HepG2 (cell line): ENCODE data around the gene ENHO. TPM values are rescaled to one million over a fixed set of nuclear protein-coding genes. Genes with fewer than 3 reads are reported as not detected.
"Not testable (repeated sequence)": the region's sequence is repeated elsewhere in the genome, so short reads cannot be mapped to it uniquely, and the experiment has no call there.

Experiments used
- ATAC-seq: fragments of 200-7000 bp; cut with Tn5 transposase; 3 replicates; pipeline ENCODE4 v1.9.1; 2020; ENCODE audit warnings: mild to moderate bottlenecking, moderate library complexity
- BruUV-seq: library from RNA; stranded (reverse); fragments of 400-500 nt; replicated peaks from 2 replicates; lab custom pipeline; 2021; lab: Mats Ljungman, UMichigan
- CTCF ChIA-PET: fragments of 300-600 bp; formaldehyde crosslinking; extraction: SDS; loops from one replicate; lab custom pipeline; 2021; ENCODE audit warnings: low total read pairs, inconsistent platforms, low intra/inter-chr PET ratio; lab: Yijun Ruan, JAX
- POLR2A ChIA-PET: fragments of 350-600 bp; sonication (Branson Sonifier 250); formaldehyde crosslinking; loops from one replicate; lab custom pipeline; 2020; ENCODE audit warnings: antibody characterized with exemption, inconsistent platforms; lab: Yijun Ruan, JAX
- DNase-seq: peaks from one replicate; pipeline ENCODE4 v3.0.0-alpha.2; 2015; ENCODE audit warnings: low spot score
- FAIRE-seq: peaks from 3 replicates; lab custom pipeline; 2011; peaks lifted over from hg19 to GRCh38; lab: Jason Lieb, UNC
- H2AFZ ChIP-seq: one replicate; pipeline ENCODE4 v1.6.1; 2011; ENCODE audit warnings: low read length, inconsistent platforms
- H3K27ac ChIP-seq: fragments of 300-600 bp; 3 replicates; pipeline ENCODE4 v1.8.0; 2011; ENCODE audit warnings: mixed run types, mild to moderate bottlenecking, mixed read lengths, low read length, inconsistent platforms; ENCODE audit not compliant: insufficient read depth; ENCODE audit errors: extremely low read length
- H3K27me3 ChIP-seq, 2 experiments: fragments of 200-600 bp in 1 of 2; 2 replicates in 1 of 2; 3 replicates in 1 of 2; pipeline versions ENCODE4 v1.6.0 to v1.8.0; 2011; ENCODE audit warnings: low read length in 2 of 2, mild to moderate bottlenecking in 2 of 2, moderate library complexity in 2 of 2, inconsistent platforms in 1 of 2; ENCODE audit not compliant: insufficient read depth in 2 of 2, control insufficient read depth in 1 of 2
- H3K36me3 ChIP-seq, 2 experiments: fragments of 200-600 bp in 1 of 2; replicated peaks in 1 of 2; 2 replicates in 1 of 2; 3 replicates in 1 of 2; pipeline versions ENCODE4 v1.5.1 to v1.8.0; 2011; ENCODE audit warnings: low read length in 2 of 2, inconsistent platforms in 1 of 2; ENCODE audit not compliant: insufficient read depth in 2 of 2, control insufficient read depth in 1 of 2
- H3K4me1 ChIP-seq: 2 replicates; pipeline ENCODE4 v1.5.1; 2012; ENCODE audit warnings: low read length, inconsistent platforms; ENCODE audit not compliant: insufficient read depth
- H3K4me2 ChIP-seq: 2 replicates; pipeline ENCODE4 v1.6.0; 2011; ENCODE audit warnings: low read depth, low read length, inconsistent platforms
- H3K4me3 ChIP-seq, 3 experiments: fragments of 200-600 bp in 1 of 3; sonication (generic), shearing (Covaris generic) in 1 of 3; replicated peaks in 1 of 3; 2 replicates each; pipeline ENCODE4 v1.5.1; 2011 to 2016; ENCODE audit warnings: low read length in 3 of 3, inconsistent platforms in 2 of 3, low read depth in 2 of 3, mild to moderate bottlenecking in 2 of 3, control low read depth in 1 of 3, mixed read lengths in 1 of 3; ENCODE audit not compliant: insufficient read depth in 1 of 3
- H3K79me2 ChIP-seq: one replicate; pipeline ENCODE4 v1.6.1; 2011; ENCODE audit warnings: low read length, inconsistent platforms; ENCODE audit not compliant: insufficient read depth
- H3K9ac ChIP-seq: 2 replicates; pipeline ENCODE4 v1.6.0; 2011; ENCODE audit warnings: mild to moderate bottlenecking, low read depth, low read length, inconsistent platforms; ENCODE audit not compliant: insufficient read depth
- H3K9me3 ChIP-seq: 2 replicates; pipeline ENCODE4 v1.5.1; 2012; ENCODE audit warnings: mild to moderate bottlenecking, low read length
- H4K20me1 ChIP-seq: 2 replicates; pipeline ENCODE4 v1.6.0; 2011; ENCODE audit warnings: inconsistent platforms, mild to moderate bottlenecking, low read length, moderate library complexity; ENCODE audit not compliant: insufficient read depth
- CAMTA2 ChIP-seq: sonication (generic); formaldehyde crosslinking; IDR thresholded peaks from 2 replicates; pipeline ENCODE4 v1.4.0; 2020; ENCODE audit warnings: mild to moderate bottlenecking, missing genetic modification reagents, borderline replicate concordance
- CC2D1A ChIP-seq: sonication (generic); formaldehyde crosslinking; IDR thresholded peaks from 2 replicates; pipeline ENCODE4 v1.8.1; 2023; ENCODE audit warnings: mild to moderate bottlenecking, missing genetic modification reagents
- ETS1 ChIP-seq: sonication (generic); formaldehyde crosslinking; IDR thresholded peaks from 2 replicates; pipeline ENCODE4 v1.4.0; 2020; ENCODE audit warnings: missing genetic modification reagents
- JUND ChIP-seq: sonication (generic); formaldehyde crosslinking; IDR thresholded peaks from 2 replicates; pipeline ENCODE4 v1.8.0; 2022; ENCODE audit warnings: mild to moderate bottlenecking, missing genetic modification reagents
- MTF1 ChIP-seq: sonication (generic); formaldehyde crosslinking; IDR thresholded peaks from 2 replicates; pipeline ENCODE4 v1.5.0; 2020; ENCODE audit warnings: missing genetic modification reagents
- NFYC ChIP-seq: IDR thresholded peaks from 2 replicates; pipeline ENCODE4 v1.6.1; 2016; ENCODE audit warnings: missing genetic modification reagents, missing compliant biosample characterization
- ZIK1 ChIP-seq: sonication (generic); formaldehyde crosslinking; IDR thresholded peaks from 2 replicates; pipeline ENCODE4 v1.5.0; 2020; ENCODE audit warnings: mild to moderate bottlenecking, low read depth, missing genetic modification reagents, borderline replicate concordance
- ZNF235 ChIP-seq: sonication (generic); formaldehyde crosslinking; IDR thresholded peaks from 2 replicates; pipeline ENCODE4 v1.8.1; 2023; ENCODE audit warnings: mild to moderate bottlenecking, missing genetic modification reagents, borderline replicate concordance
- ZNF776 ChIP-seq: sonication (generic); formaldehyde crosslinking; IDR thresholded peaks from 2 replicates; pipeline ENCODE4 v1.4.0; 2020; ENCODE audit warnings: mild to moderate bottlenecking, missing genetic modification reagents
- WGBS: methylation state at CpG from one replicate; pipeline ENCODE4 v1.1.6; 2017; ENCODE audit warnings: low lambda C conversion rate; 5-methylcytosine and 5-hydroxymethylcytosine counted together
- in situ Hi-C: cut with HindIII; loops from 2 replicates; pipeline ENCODE4 v1.10.0; 2017; ENCODE audit warnings: low pct_unique_long_range_greater_than_20kb; ENCODE audit not compliant: extremely low pct_ligation_motif_present
- intact Hi-C: fragments of 100-400 bp; cut with micrococcal nuclease; formaldehyde crosslinking; loops from one replicate; pipeline ENCODE4 v1.10.0; 2022; ENCODE audit not compliant: unreplicated experiment
- polyA plus RNA-seq, 8 experiments: library from polyadenylated mRNA; depleted of rRNA in 3 of 8; stranded (reverse) in 7 of 8; unstranded in 1 of 8; fragments of >200 nt; fragmentation: Illumina TruSeq in 4 of 8; extraction: Trizol in 4 of 8; gene quantifications; 2 replicates each; pipeline versions ENCODE4 v1.2.1 to v1.2.3, GENCODE V29; 2011 to 2016; ENCODE audit warnings: low read depth in 4 of 8, missing spikeins in 1 of 8, mixed read lengths in 1 of 8; ENCODE audit not compliant: insufficient read depth in 1 of 8
- total RNA-seq, 5 experiments: library from RNA; depleted of rRNA; stranded (reverse); fragments of >200 nt; fragmentation: Illumina TruSeq; extraction: Trizol; gene quantifications; 2 replicates each; pipeline ENCODE4 v1.2.3, GENCODE V29; 2016; ENCODE audit warnings: low read depth in 1 of 5
- TF ChIP-seq, protein P1 (sequence below): sonication (generic); formaldehyde crosslinking; IDR thresholded peaks from 2 replicates; pipeline ENCODE4 v1.4.0; 2020; ENCODE audit warnings: missing genetic modification reagents, borderline replicate concordance

Gene ENHO
- total and polyA plus RNA-seq, 2 of the 13 experiments (the other 11 are each of a cell fraction or from before 2014, with no cell fraction given) = 0.08 to 0.60 TPM

- H3K27me3 ChIP-seq, H3K4me1 ChIP-seq, DNase-seq, H3K4me3 ChIP-seq, ATAC-seq, H3K36me3 ChIP-seq, H3K4me2 ChIP-seq, H3K9ac ChIP-seq, intact Hi-C loops, H4K20me1 ChIP-seq, H3K9me3 ChIP-seq, POLR2A ChIA-PET, in situ Hi-C loops, H2AFZ ChIP-seq, BruUV-seq, CTCF ChIA-PET, FAIRE-seq, H3K79me2 ChIP-seq, H3K27ac ChIP-seq: not testable (repeated sequence)
- WGBS = 63% methylated on average over 8 of the region's 13 CpGs
- 0 out of 2 replicates have a peak, but pooled peaks have one; percentile 30 for TF ChIP-seq NFYC
Observed at GRCh38 chr9:34481620-34482019, 41.2 kb downstream of the ENHO start.

GRCh38 chr9:34479431-34479866 is 43.3 kb downstream of the ENHO start:
- peaks cover 0 to 3% of the 10 kb centered on the region in 2 experiments; a peak in 1 of 5 replicates for H3K27me3 ChIP-seq
- H3K4me2 ChIP-seq = no peak overlapping the region
- no peak overlapping the region for H3K27ac ChIP-seq
- H2AFZ ChIP-seq = no peak overlapping the region
- no peaks in the 10 kb centered on the region for H3K4me1 ChIP-seq
- WGBS = 2% methylated on average over 4 of the region's 5 CpGs
- H4K20me1 ChIP-seq = no peaks in the 10 kb centered on the region
- no peak overlapping the region for H3K9ac ChIP-seq
- ChIA-PET CTCF (no interaction called here), POLR2A (no interaction called here)
- no peak for ATAC-seq
- intact Hi-C loops (no loop called here), in situ Hi-C loops (no loop called here)
- H3K9me3 ChIP-seq = no peaks in the 10 kb centered on the region
- FAIRE-seq = no peak
- H3K4me3 ChIP-seq = no peak overlapping the region
- no peaks in the 10 kb centered on the region for H3K36me3 ChIP-seq
- BruUV-seq = no TSS peak
- TF ChIP-seq, protein P1, sequence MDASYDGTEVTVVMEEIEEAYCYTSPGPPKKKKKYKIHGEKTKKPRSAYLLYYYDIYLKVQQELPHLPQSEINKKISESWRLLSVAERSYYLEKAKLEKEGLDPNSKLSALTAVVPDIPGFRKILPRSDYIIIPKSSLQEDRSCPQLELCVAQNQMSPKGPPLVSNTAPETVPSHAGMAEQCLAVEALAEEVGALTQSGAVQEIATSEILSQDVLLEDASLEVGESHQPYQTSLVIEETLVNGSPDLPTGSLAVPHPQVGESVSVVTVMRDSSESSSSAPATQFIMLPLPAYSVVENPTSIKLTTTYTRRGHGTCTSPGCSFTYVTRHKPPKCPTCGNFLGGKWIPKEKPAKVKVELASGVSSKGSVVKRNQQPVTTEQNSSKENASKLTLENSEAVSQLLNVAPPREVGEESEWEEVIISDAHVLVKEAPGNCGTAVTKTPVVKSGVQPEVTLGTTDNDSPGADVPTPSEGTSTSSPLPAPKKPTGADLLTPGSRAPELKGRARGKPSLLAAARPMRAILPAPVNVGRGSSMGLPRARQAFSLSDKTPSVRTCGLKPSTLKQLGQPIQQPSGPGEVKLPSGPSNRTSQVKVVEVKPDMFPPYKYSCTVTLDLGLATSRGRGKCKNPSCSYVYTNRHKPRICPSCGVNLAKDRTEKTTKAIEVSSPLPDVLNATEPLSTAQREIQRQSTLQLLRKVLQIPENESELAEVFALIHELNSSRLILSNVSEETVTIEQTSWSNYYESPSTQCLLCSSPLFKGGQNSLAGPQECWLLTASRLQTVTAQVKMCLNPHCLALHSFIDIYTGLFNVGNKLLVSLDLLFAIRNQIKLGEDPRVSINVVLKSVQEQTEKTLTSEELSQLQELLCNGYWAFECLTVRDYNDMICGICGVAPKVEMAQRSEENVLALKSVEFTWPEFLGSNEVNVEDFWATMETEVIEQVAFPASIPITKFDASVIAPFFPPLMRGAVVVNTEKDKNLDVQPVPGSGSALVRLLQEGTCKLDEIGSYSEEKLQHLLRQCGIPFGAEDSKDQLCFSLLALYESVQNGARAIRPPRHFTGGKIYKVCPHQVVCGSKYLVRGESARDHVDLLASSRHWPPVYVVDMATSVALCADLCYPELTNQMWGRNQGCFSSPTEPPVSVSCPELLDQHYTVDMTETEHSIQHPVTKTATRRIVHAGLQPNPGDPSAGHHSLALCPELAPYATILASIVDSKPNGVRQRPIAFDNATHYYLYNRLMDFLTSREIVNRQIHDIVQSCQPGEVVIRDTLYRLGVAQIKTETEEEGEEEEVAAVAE (CRISPR knock-in tag) = no peak
- TF ChIP-seq CC2D1A (CRISPR knock-in tag) (no peak), ETS1 (CRISPR knock-in tag) (no peak), ZIK1 (no peak), ZNF776 (CRISPR knock-in tag) (no peak), ZNF235 (CRISPR knock-in tag) (no peak), MTF1 (CRISPR knock-in tag) (no peak), CAMTA2 (CRISPR knock-in tag) (no peak), JUND (no peak)
- H3K79me2 ChIP-seq = no peaks in the 10 kb centered on the region
- no peak for DNase-seq
